Endothelial cell of umbilical vein (primary cell): ENCODE measurements around the gene LMCD1.

ENCODE experiments used
- EZH2 ChIP-seq: IDR thresholded peaks from 2 replicates; pipeline ENCODE4 v1.6.1; 2012; ENCODE audit warnings: borderline replicate concordance, low read depth, mild to moderate bottlenecking, moderate library complexity, low read length, inconsistent platforms; ENCODE audit not compliant: severe bottlenecking
- FOS ChIP-seq: IDR thresholded peaks from 2 replicates; pipeline ENCODE4 v1.6.1; 2011; ENCODE audit warnings: mild to moderate bottlenecking, low read length, moderate library complexity, borderline replicate concordance; ENCODE audit not compliant: insufficient read depth
- POLR2A ChIP-seq: IDR thresholded peaks from 2 replicates; pipeline ENCODE4 v1.6.1; 2012; ENCODE audit warnings: low read depth, mild to moderate bottlenecking, control low read depth, low read length
- POLR2AphosphoS5 ChIP-seq: IDR thresholded peaks from 2 replicates; pipeline ENCODE4 v1.6.1; 2012; ENCODE audit warnings: low read depth, mild to moderate bottlenecking, control low read depth, low read length, moderate library complexity; ENCODE audit not compliant: insufficient read depth
- TF ChIP-seq, protein P1 (sequence below), 2 donors: IDR thresholded peaks; 1 replicate in 1 of 2; 2 replicates in 1 of 2; pipeline ENCODE4 v1.5.1; 2011; ENCODE audit warnings: low read length in 2 of 2, mild to moderate bottlenecking in 2 of 2, moderate library complexity in 2 of 2, control low read depth in 1 of 2, inconsistent platforms in 1 of 2, low read depth in 1 of 2; ENCODE audit not compliant: insufficient read depth in 1 of 2; ENCODE audit errors: extremely low read depth in 1 of 2

GRCh38 chr3:8456412-8456811 lies 45.2 kb upstream of the LMCD1 start:
- TF ChIP-seq, protein P1, sequence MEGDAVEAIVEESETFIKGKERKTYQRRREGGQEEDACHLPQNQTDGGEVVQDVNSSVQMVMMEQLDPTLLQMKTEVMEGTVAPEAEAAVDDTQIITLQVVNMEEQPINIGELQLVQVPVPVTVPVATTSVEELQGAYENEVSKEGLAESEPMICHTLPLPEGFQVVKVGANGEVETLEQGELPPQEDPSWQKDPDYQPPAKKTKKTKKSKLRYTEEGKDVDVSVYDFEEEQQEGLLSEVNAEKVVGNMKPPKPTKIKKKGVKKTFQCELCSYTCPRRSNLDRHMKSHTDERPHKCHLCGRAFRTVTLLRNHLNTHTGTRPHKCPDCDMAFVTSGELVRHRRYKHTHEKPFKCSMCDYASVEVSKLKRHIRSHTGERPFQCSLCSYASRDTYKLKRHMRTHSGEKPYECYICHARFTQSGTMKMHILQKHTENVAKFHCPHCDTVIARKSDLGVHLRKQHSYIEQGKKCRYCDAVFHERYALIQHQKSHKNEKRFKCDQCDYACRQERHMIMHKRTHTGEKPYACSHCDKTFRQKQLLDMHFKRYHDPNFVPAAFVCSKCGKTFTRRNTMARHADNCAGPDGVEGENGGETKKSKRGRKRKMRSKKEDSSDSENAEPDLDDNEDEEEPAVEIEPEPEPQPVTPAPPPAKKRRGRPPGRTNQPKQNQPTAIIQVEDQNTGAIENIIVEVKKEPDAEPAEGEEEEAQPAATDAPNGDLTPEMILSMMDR (IDR thresholded peaks at IDR 0.05; ENCODE audit: extremely low read depth in 1 of 2, insufficient read depth in 1 of 2, low read depth in 1 of 2, low read length in 2 of 2), result no peak
- TF ChIP-seq POLR2A, result no peak
- TF ChIP-seq FOS, result no peak
- no peak for TF ChIP-seq POLR2AphosphoS5
- no peak for TF ChIP-seq EZH2
